ENCODE results near the gene ZRANB3. TPM values are rescaled to one million over a fixed set of nuclear protein-coding genes. Genes with fewer than 3 reads are reported as not detected.

The ZRANB3 gene
- total and polyA plus RNA-seq, 2 donors (not counting 3 experiments of a cell fraction or from before 2014, with no cell fraction given): 2.2 to 6.0 TPM

GRCh38 chr2:135386993-135387392 is 144.0 kb downstream of the ZRANB3 start:
- Histone ChIP-seq H3K27ac (ENCODE audit: insufficient read depth, low read depth, low read length) (no peak overlapping the region), H3K27me3 (ENCODE audit: control insufficient read depth in 2 of 2, insufficient read depth in 2 of 2, low read length in 2 of 2) (no peaks in the 10 kb centered on the region), H3K36me3 (ENCODE audit: control insufficient read depth in 2 of 2, extremely low read depth in 1 of 2, insufficient read depth in 2 of 2, low read length in 2 of 2) (no peaks in the 10 kb centered on the region), H3K4me1 (ENCODE audit: control insufficient read depth, extremely low read depth, insufficient read depth, low read length) (no peaks in the 10 kb centered on the region), H3K4me2 (ENCODE audit: insufficient read depth, low read length) (no peak overlapping the region), H4K20me1 (replicated peaks; ENCODE audit: control insufficient read depth, extremely low read depth, insufficient read depth, low read length) (no peaks in the 10 kb centered on the region), H3K4me3 (replicated peaks in 1 of 3; ENCODE audit: insufficient read depth in 1 of 3, low read depth in 1 of 3, low read length in 3 of 3) (no peak overlapping the region), H3K9me1 (replicated peaks; ENCODE audit: control insufficient read depth, extremely low read depth, insufficient read depth, low read length) (no peaks in the 10 kb centered on the region), H2AFZ (ENCODE audit: low read depth, low read length) (no peak overlapping the region), H3K79me2 (ENCODE audit: control insufficient read depth, insufficient read depth, low read length) (no peaks in the 10 kb centered on the region), H3K9ac (replicated peaks; ENCODE audit: extremely low read depth, insufficient read depth, low read length) (no peak overlapping the region), H3K9me3 (replicated peaks; ENCODE audit: control insufficient read depth, insufficient read depth, low read length) (no peaks in the 10 kb centered on the region)
- no peak for FAIRE-seq
- BruUV-seq (replicated peaks): no TSS peak
- dilution Hi-C loops (cut with MboI; ENCODE audit: extremely low pct_ligation_motif_present, low sequenced_read_pairs): no loop called here
- DNase-seq (ENCODE audit: low read depth, low spot score): no peak
- no peak for TF ChIP-seq CTCF (IDR thresholded peaks at IDR 0.05; ENCODE audit: extremely low read depth in 1 of 2, insufficient read depth in 1 of 2, low read depth in 1 of 2, low read length in 2 of 2)
- TF ChIP-seq FOS (IDR thresholded peaks at IDR 0.05; ENCODE audit: borderline replicate concordance, insufficient read depth, low read length): no peak
- no peak for TF ChIP-seq MAX (IDR thresholded peaks at IDR 0.05; ENCODE audit: insufficient read depth, insufficient read length)
- no peak for TF ChIP-seq EZH2 (IDR thresholded peaks at IDR 0.05; ENCODE audit: borderline replicate concordance, low read depth, low read length, severe bottlenecking)
- TF ChIP-seq MYC (IDR thresholded peaks at IDR 0.05; ENCODE audit: low read depth, low read length): no peak
- no peak for TF ChIP-seq JUN (IDR thresholded peaks at IDR 0.05; ENCODE audit: borderline replicate concordance, insufficient read depth, insufficient read length, low read depth)
- no peak for TF ChIP-seq GATA2 (IDR thresholded peaks at IDR 0.05; ENCODE audit: insufficient read depth, insufficient read length, low read depth, low read length)
- no peak for TF ChIP-seq POLR2AphosphoS5 (IDR thresholded peaks at IDR 0.05; ENCODE audit: insufficient read depth, low read depth, low read length)
- TF ChIP-seq POLR2A (IDR thresholded peaks at IDR 0.05; ENCODE audit: low read depth, low read length): no peak
- ChIA-PET CTCF (no interaction called here), POLR2A (no interaction called here)
- intact Hi-C loops (cut with micrococcal nuclease): no loop called here

All from endothelial cell of umbilical vein (primary cell).